Measurements from ENCODE around the gene IL22RA1.

IL22RA1 gene

GRCh38 chr1:24127134-24127800, 15.7 kb downstream of the IL22RA1 start:
- H3K27ac ChIP-seq: peak overlapping the region in 1 of 2 donors; percentile 53
- DNase-seq (ENCODE audit: low spot score): no peak
- TF ChIP-seq CTCF (IDR thresholded peaks at IDR 0.05): no peak
- no peak overlapping the region for H3K4me3 ChIP-seq

GRCh38 chr1:24126672-24127023, 16.3 kb downstream of the IL22RA1 start:
- Histone ChIP-seq H3K4me3 (no peak overlapping the region), H3K27ac (peak overlapping the region; percentile 53 to 61)
- no peak for DNase-seq (ENCODE audit: low spot score)
- no peak for TF ChIP-seq CTCF (IDR thresholded peaks at IDR 0.05)

- no peak for TF ChIP-seq CTCF (IDR thresholded peaks at IDR 0.05)
- Histone ChIP-seq H3K4me3 (no peak overlapping the region), H3K27ac (peak overlapping the region; percentile 53 to 61)
- DNase-seq (ENCODE audit: low spot score): no peak
Measured at GRCh38 chr1:24126018-24126671, 16.8 kb downstream of the IL22RA1 start.

DNA sequence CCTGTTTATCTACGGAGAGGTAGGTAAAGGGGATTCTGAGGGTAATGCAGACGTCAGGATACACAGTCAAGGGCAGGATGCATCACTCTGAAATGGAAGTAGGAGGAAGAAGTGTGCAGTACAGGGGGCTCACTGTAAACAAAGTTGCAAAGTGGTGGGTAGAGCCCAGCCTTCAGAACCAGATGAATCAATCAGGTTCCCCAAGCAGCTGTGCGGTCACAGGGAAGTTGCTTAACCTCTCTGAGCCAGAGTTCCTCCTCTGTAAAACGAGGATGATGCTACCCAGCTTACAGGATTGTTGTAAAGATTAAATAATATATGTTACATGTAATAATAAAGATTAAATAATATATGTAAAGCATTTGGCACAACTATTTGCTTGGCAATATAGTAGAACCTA, 17.5 kb downstream of the IL22RA1 start:
- H3K27ac ChIP-seq: peak overlapping the region; percentile 1 to 53
- DNase-seq (ENCODE audit: low spot score): no peak
- TF ChIP-seq CTCF (IDR thresholded peaks at IDR 0.05): no peak
- H3K4me3 ChIP-seq: no peak overlapping the region

DNA sequence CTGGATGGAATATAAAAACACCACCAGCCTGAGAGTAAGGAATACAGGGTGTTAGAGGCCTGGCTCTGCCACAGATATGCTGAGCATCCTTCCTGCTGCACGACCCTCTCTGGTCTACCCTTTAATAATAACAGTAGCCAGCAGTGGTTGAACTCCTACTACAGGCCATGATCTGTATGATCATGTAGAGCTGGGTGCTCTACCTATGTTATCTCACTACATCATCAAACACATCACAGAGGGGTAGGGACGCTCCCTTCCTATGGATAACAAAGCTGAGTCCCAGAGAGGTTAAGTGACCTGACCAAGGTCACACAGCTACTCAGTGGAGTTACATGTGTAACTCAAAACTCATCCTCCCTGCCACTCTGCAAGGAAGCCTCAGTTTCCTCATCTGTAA, 18.0 kb downstream of the IL22RA1 start:
- no peak for TF ChIP-seq CTCF (IDR thresholded peaks at IDR 0.05)
- Histone ChIP-seq H3K27ac (peak overlapping the region in 1 of 2 donors; percentile 1), H3K4me3 (no peak overlapping the region)
- DNase-seq (ENCODE audit: low spot score): no peak

DNA sequence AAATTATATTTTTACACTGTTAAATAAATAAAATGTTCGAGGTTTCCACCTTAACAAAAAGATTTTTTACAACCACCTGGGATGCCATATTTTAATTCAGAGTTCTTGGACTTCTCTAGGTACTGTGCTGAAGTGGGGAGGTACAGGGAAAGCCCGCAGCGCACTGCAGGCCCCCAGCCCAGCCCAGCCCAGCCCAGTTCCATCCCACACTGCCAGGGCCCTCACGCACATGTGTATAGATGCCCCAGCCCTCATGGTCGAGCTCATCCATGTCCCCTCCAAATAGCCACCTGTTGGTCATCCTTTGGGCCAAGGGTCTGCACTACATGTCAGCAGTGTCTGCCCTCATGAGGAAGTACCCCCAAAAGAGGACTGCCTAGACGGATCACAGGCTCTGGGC, 19.3 kb downstream of the IL22RA1 start:
- no peak overlapping the region for H3K27ac ChIP-seq
- no peak overlapping the region for H3K4me3 ChIP-seq
- no peak for TF ChIP-seq CTCF (IDR thresholded peaks at IDR 0.05)
- DNase-seq (ENCODE audit: low spot score): no peak

- H3K4me3 ChIP-seq: no peak overlapping the region
- TF ChIP-seq CTCF (IDR thresholded peaks at IDR 0.05): no peak
- no peak for DNase-seq (ENCODE audit: low spot score)
- no peak overlapping the region for H3K27ac ChIP-seq
Measured at GRCh38 chr1:24122776-24123175, 20.2 kb downstream of the IL22RA1 start.
